NCI-H1105 treated with DMSO at 0.1 percent for 48 hours (cell line): Measurements from ENCODE around the gene BBS5.
A peak's percentile ranks its signal among the peaks of the same experiment; 100 is the strongest.
"Not testable (repeated sequence)": the region's sequence is repeated elsewhere in the genome, so short reads cannot be mapped to it uniquely, and the experiment has no call there.

Experiments
- DNase-seq: peaks from one replicate; lab custom pipeline; 2025; lab: John Stamatoyannopoulos, UW

The BBS5 gene

GRCh38 chr2:169479257-169480078 lies at the start of gene BBS5:
Gene BBS5 (plus strand): TSS chr2:169479494. CDS start chr2:169479554, 60 bp downstream.
- DNase-seq: peak; percentile 69

DNA sequence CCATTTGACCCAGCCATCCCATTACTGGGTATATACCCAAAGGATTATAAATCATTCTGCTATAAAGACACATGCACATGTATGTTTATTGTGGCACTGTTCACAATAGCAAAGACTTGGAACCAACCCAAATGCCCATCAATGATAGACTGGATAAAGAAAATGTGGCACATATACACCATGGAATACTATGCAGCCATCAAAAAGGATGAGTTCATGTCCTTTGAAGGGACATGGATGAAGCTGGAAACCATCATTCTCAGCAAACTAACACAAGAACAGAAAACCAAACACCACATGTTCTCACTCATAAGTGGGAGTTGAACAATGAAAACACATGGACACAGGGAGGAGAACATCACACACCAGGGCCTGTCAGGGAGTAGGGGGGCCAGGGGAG lies 47.5 kb upstream of the BBS5 start:
- DNase-seq: not testable (repeated sequence)

DNA sequence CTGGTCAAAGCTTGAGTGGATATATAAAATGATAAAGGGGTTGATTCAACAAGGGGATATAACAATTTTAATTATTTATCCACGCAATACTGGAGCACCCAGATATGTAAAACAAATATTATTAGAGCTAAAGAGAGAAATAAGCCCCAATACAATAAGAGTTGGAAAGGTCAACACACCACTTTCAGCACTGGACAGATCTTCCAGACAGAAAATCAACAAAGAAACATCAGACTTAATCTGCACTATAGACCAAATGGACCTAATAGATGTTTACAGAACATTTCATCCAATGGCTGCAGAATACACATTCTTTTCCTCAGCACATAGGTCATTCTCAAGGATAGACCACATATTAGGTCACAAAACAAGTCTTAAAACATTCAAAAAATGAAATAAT lies 45.1 kb upstream of the BBS5 start:
- not testable (repeated sequence) for DNase-seq

DNA sequence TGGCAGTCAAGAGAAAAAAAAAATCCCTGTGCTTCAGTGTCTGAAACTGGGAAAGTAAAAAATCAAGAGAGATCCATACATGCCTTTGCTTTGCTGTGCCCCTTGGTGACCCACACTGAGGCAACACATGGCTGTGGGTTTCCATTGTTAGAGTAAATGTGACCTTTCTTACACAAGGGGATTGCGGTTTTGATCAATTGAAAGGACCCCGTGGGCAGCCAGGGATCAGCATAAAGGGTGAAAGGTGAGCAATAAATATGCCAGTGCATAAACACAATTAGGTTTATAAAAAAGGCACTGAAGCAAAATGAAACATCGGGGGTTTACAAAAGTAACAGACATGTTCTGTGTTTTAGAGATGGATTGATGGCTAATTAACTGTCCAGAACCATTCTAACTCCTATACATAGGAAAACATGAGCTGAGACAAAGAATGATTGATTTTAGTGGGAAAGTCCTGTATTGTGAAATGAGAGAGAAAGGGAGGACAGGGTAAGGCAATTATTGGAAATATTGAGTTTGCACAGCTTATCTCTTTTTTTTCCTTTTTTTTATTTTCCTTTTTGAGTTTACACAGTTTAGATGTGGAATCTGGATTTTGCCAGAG lies 40.7 kb upstream of the BBS5 start:
- no peak for DNase-seq

GRCh38 chr2:169439900-169440299 lies 39.4 kb upstream of the BBS5 start:
- DNase-seq: no peak

DNA sequence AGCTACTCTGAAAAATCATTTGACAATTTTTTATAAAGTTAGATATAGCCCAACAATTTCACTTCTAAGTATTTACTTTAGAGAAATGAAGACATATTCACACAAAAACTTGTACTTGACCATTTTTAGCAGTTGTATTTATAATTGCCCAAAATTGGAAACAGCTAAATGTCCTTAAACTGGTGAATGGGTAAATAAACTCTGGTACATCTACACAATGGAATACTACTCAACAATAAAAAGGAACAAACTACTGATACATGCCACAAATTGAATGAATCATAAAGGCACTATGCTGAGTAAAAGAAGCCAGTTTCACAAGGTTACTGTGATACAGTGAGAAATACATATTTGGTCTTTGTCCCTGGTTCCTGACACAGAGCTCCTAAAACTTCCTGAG lies 32.8 kb upstream of the BBS5 start:
- DNase-seq: no peak

DNA sequence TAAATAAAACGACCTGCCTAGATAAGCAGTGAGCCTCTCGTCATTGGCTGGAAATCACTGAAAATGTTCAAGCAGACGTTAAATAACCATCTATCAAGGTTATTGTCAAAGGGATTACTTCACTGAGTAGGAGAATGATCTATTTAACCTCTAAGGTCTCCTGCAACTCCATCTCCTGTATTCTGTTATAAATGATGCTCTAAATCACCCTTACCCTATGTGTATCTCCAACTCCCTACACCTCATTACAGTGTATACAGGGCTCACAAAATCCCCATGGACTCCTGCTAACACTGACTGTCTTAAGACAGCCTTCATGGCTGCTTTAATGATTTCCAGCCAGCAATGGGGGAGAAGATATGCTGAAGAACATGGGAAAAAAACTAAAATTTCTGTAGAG lies 31.0 kb upstream of the BBS5 start:
- no peak for DNase-seq

- DNase-seq: no peak
These were observed 30.4 kb upstream of the BBS5 start for GRCh38 chr2:169448865-169449264.

DNA sequence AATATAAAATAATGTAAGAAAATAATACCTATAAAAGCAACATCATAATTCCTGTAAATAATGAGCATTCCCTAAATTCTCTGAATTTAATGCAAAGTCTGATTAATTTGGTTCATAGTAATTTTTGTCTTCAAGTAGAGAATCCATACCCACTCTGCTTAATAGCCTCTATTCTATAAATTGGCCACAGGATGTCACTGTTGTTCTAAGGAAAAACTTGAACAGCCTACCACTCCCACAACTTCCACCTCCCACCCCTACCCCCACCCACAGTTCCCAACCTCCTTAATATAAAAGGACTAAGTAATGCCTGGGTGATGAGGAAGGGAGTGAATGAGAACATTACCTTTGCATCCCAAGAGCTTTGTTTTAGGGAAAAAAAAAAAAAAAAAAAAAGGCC lies 27.2 kb upstream of the BBS5 start:
- DNase-seq: peak; percentile 48

GRCh38 chr2:169453044-169453443 lies 26.2 kb upstream of the BBS5 start:
- not testable (repeated sequence) for DNase-seq

GRCh38 chr2:169461143-169461542 lies 18.2 kb upstream of the BBS5 start:
- no peak for DNase-seq

DNA sequence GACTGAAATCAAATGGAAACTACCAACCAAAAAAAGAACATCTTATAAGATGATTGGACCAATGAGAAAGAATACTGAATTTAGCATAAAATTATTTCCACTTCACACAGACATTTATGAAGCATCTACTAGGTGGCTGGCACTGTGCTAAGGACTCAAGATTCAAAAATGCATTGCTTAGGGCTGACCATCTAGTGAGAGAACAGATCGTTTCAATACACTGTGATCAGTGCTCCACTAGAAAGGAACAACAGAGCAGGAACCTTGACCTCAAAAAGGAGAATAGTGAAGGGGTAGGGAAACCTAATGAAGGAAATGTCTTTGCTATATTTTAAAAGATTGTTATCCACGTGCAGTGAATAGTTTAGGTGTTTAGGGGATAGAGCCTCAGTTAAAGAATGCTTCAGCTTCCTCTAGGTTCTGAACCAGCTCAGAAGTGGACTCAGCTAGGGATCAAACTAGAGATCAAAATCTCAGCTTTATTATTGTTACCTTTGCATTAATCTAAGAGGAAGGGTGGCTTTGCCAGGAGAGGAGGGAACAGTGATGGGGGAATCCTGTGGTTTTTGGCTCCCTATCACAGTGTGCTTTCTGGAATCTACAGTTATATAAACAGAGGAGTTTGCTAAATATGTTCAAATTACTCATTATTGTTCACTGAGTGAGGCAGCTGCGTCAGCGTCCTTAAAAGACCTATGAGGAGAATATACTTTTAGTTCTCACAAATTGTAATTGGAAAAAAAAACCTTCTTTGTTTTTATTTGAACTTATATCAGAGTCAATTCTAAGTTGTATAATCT lies 16.2 kb upstream of the BBS5 start:
- DNase-seq: no peak

- DNase-seq: no peak
These were observed 14.8 kb upstream of the BBS5 start for GRCh38 chr2:169464466-169464865.

DNA sequence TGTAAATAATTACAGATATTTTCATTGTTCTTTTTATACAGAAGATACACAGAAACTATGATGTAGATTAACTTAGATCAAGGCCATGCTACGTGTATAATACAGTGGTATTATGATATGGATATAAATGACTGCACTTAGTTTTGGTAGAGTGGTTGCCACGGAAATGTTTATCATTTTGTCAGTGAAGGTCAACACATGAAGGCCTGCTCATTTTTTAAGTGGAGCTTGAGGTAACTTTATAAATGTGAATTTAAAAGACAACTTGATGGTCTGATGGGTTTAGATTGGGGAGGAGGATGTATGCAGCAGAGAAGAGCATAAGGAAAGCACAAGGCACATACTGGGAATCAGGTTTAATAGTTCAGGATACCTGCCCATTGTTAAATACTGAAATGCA lies 14.4 kb upstream of the BBS5 start:
- DNase-seq: no peak

GRCh38 chr2:169468841-169469240 lies 10.5 kb upstream of the BBS5 start:
- DNase-seq: no peak

GRCh38 chr2:169469952-169470572 lies 9.2 kb upstream of the BBS5 start:
- DNase-seq: no peak

- no peak for DNase-seq
These were observed 7.0 kb upstream of the BBS5 start for GRCh38 chr2:169472249-169472648.

- DNase-seq: no peak
These were observed 2.8 kb upstream of the BBS5 start for GRCh38 chr2:169476459-169476858.

DNA sequence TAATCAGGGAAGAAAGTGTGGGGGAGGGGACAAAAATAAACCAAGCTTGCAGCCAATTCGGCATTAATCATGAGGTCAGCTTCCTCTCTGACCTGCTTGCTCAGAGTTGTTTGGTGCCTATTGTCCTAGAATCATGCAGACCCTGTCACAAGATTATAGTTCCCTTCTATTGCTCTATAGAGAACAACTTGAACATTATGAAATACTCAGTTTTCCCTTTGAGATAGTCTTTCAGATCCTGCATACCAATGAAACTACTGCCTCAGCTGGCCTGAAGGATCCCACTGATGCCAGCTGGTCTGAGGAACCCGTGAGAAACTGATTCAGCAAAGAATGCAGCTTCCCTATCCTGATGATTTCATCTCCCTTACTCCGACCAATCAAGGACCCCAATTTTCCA lies 955 bp upstream of the BBS5 start:
- DNase-seq: no peak

DNA sequence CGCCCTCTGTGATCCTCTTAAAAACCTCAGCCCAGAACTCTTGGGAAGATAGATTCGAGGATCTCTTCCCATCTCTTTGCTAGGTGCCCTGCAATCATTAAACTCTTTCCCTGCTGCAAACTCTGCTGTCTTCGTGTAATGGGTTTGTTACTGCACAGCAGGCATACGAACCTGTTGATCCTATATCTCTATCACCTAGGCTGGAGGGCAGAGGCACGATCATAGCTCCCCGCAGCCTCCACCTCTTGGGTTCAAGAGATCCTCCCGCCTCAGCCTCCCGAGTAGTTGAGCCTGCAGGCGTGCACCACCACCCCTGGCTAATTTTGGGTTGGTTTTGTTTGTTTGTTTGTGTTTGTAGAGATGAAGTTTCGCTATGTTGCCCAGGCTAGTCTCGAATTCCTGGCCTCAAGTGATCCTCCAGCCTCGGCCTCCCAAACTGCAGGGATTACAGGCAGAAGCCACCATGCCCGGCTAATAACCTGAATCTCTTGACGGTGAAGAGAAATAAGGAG lies 493 bp upstream of the BBS5 start:
- no peak for DNase-seq

DNA sequence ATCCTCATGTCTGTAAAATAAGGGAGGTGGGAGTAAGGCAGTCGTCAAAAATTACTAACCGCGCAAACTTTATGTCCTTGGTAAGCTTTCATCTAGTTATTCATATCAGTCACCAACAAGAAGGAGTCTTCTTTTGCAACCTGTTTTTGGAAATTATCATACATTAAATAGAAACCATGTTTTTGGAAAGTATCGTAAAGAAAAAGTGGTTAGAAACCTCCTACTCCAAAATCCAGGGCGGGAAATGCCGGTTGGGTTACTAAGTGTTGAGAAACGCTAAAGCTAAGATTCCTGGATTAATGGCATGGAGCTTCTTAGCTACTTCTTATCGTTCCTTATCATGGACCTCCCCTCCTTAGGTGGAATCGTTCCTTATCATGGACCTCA lies 778 bp downstream of the BBS5 start:
- DNase-seq: no peak

- DNase-seq: no peak
These were observed 6.4 kb downstream of the BBS5 start for GRCh38 chr2:169485650-169486138.
